ENCODE measurements around the gene CSTPP1. TPM values are rescaled to one million over a fixed set of nuclear protein-coding genes. Genes with fewer than 3 reads are reported as not detected.

CSTPP1 gene
- polyA plus RNA-seq, 1 experiment = 48.7 TPM

DNA sequence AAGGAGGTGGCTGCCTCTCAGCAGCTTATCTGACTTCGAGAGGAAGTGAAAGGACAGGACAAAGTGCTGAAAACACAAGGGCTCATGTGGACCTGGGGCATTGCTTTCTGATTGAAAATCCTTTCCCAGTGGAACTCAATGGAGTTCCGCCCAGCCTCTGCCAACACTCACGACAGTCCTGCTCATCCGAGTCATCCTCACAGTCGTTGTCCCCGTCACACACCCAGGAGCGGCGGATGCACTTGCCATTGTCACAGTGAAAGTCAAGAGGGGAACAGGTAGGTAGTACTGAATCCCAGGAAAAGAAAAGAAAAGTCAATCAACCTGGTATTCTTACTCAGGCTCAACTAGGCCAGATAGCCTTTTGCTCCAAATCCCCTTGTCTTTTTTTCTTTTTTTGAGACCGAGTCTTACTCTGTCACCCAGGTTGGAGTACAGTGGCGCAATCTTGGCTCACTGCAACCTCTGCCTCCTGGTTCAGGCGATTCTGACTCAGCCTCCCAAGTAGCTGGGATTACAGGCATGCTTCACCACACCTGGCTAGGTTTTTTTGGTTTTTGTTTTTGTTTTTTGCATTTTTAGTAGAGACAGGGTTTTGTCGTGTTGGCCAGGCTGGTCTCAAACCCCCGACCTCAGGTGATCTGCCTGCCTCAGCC is 36.3 kb upstream of the CSTPP1 start:
- H3K27me3 ChIP-seq (ENCODE audit: control insufficient read depth, insufficient read depth, low read length) = no peaks in the 10 kb centered on the region
- TF ChIP-seq, protein P1, sequence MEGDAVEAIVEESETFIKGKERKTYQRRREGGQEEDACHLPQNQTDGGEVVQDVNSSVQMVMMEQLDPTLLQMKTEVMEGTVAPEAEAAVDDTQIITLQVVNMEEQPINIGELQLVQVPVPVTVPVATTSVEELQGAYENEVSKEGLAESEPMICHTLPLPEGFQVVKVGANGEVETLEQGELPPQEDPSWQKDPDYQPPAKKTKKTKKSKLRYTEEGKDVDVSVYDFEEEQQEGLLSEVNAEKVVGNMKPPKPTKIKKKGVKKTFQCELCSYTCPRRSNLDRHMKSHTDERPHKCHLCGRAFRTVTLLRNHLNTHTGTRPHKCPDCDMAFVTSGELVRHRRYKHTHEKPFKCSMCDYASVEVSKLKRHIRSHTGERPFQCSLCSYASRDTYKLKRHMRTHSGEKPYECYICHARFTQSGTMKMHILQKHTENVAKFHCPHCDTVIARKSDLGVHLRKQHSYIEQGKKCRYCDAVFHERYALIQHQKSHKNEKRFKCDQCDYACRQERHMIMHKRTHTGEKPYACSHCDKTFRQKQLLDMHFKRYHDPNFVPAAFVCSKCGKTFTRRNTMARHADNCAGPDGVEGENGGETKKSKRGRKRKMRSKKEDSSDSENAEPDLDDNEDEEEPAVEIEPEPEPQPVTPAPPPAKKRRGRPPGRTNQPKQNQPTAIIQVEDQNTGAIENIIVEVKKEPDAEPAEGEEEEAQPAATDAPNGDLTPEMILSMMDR (IDR thresholded peaks at IDR 0.05; ENCODE audit: insufficient read depth, low read depth, low read length) = no peak
- CTCF ChIA-PET = interaction anchor here (0.7 to 1.8 kb wide), 2 partner anchors 187 to 253 kb away, joined by 3 to 9 read pairs; no protein-coding TSS in a partner anchor
- no peak overlapping the region for H3K4me3 ChIP-seq (ENCODE audit: low read depth, low read length)
- POLR2A ChIA-PET = no interaction called here
- no peak for DNase-seq (ENCODE audit: low read depth)
- no peaks in the 10 kb centered on the region; the same call in none of the 2 replicates for H3K36me3 ChIP-seq (ENCODE audit: control insufficient read depth, insufficient read depth, low read length)

DNA sequence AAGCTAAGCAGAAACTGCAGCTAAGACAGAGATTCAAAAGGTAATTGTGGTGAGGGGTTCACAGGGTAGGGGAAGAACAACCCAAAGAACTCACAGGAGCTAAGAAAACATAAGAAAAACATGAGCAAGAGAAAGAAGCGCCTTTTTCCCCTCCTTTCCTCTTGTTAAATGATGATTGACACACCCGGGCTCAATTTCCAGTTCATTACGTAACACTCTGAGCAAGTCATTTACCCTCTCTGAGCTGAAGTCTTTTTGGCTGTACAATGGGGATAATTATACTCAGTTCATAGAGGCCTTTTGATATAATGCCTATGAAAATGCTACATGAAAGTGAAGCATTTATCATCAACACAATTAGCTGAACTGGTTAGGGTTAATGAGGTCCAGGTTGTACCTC is 35.4 kb upstream of the CSTPP1 start:
- DNase-seq (ENCODE audit: low read depth) = no peak
- Histone ChIP-seq H3K4me3 (ENCODE audit: low read depth, low read length) (no peak overlapping the region), H3K27me3 (ENCODE audit: control insufficient read depth, insufficient read depth, low read length) (no peaks in the 10 kb centered on the region), H3K36me3 (ENCODE audit: control insufficient read depth, insufficient read depth, low read length) (no peaks in the 10 kb centered on the region; the same call in none of the 2 replicates)
- TF ChIP-seq, protein P1 (IDR thresholded peaks at IDR 0.05; ENCODE audit: insufficient read depth, low read depth, low read length) = no peak
- POLR2A ChIA-PET = no interaction called here
- CTCF ChIA-PET = interaction anchor here (0.6 to 1.6 kb wide), 4 partner anchors 9 to 252 kb away, joined by 3 to 6 read pairs (median 3); no protein-coding TSS in a partner anchor

DNA sequence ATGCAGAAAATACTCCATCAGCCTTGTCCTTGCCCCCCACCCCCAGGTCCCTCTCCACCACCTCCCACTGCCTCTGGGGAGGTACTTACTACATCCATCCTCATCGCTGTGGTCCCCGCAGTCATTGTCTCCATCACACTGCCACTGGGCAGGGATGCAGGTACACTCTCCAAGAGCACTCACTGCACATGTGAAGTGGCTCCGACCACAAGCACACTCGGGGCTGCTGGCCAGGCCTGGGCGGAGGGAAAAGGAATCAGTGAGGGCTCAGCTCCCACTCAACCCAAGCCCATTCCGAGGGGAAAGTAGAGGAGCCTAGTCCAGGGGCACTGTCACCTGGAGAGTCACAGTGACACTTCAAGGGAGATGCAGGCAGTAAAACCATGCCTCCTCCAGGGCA is 33.9 kb upstream of the CSTPP1 start:
- TF ChIP-seq, protein P1 (IDR thresholded peaks at IDR 0.05; ENCODE audit: insufficient read depth, low read depth, low read length) = no peak
- CTCF ChIA-PET = interaction anchor here (0.6 to 1.5 kb wide), 2 partner anchors 221 to 250 kb away, joined by 3 to 5 read pairs; no protein-coding TSS in a partner anchor
- H3K4me3 ChIP-seq (ENCODE audit: low read depth, low read length) = no peak overlapping the region
- DNase-seq (ENCODE audit: low read depth) = no peak
- H3K27me3 ChIP-seq (ENCODE audit: control insufficient read depth, insufficient read depth, low read length) = no peaks in the 10 kb centered on the region
- POLR2A ChIA-PET = no interaction called here
- H3K36me3 ChIP-seq (ENCODE audit: control insufficient read depth, insufficient read depth, low read length) = no peaks in the 10 kb centered on the region; the same call in none of the 2 replicates

DNA sequence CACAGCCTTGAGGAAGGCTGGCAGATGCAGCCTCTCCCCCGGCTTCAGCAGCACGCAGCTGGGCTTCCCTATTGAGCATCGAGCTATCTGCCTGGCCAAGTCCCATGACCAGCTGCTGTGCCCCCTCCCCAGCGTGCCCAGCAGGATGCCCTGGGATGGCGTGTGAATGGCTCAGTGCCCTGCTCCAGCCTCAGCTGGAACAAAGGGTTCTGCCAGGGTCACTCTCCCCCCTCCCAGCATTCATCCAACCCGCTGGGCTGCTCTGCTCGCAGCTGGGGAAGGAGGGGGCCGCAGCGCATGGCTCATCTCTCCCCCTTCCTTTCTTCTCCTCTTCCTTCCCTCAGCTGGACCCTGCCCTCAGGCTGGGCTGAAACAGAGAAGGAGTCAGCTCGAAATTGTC is 32.7 kb upstream of the CSTPP1 start:
- TF ChIP-seq, protein P1 (IDR thresholded peaks at IDR 0.05; ENCODE audit: insufficient read depth, low read depth, low read length) = no peak
- POLR2A ChIA-PET = no interaction called here
- H3K36me3 ChIP-seq (ENCODE audit: control insufficient read depth, insufficient read depth, low read length) = no peaks in the 10 kb centered on the region; the same call in none of the 2 replicates
- H3K27me3 ChIP-seq (ENCODE audit: control insufficient read depth, insufficient read depth, low read length) = no peaks in the 10 kb centered on the region
- DNase-seq (ENCODE audit: low read depth) = no peak
- no peak overlapping the region for H3K4me3 ChIP-seq (ENCODE audit: low read depth, low read length)
- CTCF ChIA-PET = interaction anchor here (0.9 to 1.5 kb wide), 6 partner anchors 9 to 259 kb away, joined by 3 to 5 read pairs (median 4); no protein-coding TSS in a partner anchor

DNA sequence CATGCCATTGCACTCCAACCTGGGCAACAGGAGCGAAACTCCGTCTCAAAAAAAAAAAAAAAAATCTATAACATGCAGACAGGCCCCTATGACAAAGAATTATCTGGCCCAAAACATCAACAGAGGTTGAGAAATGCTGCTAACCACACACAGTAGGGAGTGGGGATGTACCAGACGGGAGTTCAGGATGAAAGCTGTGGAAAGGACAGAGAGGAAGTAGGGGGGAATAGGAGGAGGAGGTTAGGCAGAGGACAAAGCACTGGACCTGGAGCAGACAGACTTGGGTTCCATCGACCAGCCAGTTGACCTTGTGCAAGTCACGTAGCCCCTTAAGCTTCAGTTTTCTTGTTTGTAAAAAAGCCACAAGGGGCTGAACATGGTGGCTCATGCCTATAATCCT is 30.8 kb upstream of the CSTPP1 start:
- H3K27me3 ChIP-seq (ENCODE audit: control insufficient read depth, insufficient read depth, low read length) = no peaks in the 10 kb centered on the region
- H3K36me3 ChIP-seq (ENCODE audit: control insufficient read depth, insufficient read depth, low read length) = no peaks in the 10 kb centered on the region
- TF ChIP-seq, protein P1 (IDR thresholded peaks at IDR 0.05; ENCODE audit: insufficient read depth, low read depth, low read length) = no peak
- ChIA-PET POLR2A (no interaction called here), CTCF (interaction anchor here (0.6 to 3.8 kb wide), 6 partner anchors 9 to 257 kb away, joined by 3 to 15 read pairs (median 3); no protein-coding TSS in a partner anchor)
- DNase-seq (ENCODE audit: low read depth) = no peak
- no peak overlapping the region for H3K4me3 ChIP-seq (ENCODE audit: low read depth, low read length)
